COR-L47 (cell line): Measurements from ENCODE around the gene L1TD1.
A peak's percentile ranks its signal among the peaks of the same experiment; 100 is the strongest.
"Not testable (repeated sequence)": the region's sequence is repeated elsewhere in the genome, so short reads cannot be mapped to it uniquely, and the experiment has no call there.

ENCODE experiments used
- DNase-seq: peaks from one replicate; lab custom pipeline; 2025; lab: John Stamatoyannopoulos, UW

Gene L1TD1, protein sequence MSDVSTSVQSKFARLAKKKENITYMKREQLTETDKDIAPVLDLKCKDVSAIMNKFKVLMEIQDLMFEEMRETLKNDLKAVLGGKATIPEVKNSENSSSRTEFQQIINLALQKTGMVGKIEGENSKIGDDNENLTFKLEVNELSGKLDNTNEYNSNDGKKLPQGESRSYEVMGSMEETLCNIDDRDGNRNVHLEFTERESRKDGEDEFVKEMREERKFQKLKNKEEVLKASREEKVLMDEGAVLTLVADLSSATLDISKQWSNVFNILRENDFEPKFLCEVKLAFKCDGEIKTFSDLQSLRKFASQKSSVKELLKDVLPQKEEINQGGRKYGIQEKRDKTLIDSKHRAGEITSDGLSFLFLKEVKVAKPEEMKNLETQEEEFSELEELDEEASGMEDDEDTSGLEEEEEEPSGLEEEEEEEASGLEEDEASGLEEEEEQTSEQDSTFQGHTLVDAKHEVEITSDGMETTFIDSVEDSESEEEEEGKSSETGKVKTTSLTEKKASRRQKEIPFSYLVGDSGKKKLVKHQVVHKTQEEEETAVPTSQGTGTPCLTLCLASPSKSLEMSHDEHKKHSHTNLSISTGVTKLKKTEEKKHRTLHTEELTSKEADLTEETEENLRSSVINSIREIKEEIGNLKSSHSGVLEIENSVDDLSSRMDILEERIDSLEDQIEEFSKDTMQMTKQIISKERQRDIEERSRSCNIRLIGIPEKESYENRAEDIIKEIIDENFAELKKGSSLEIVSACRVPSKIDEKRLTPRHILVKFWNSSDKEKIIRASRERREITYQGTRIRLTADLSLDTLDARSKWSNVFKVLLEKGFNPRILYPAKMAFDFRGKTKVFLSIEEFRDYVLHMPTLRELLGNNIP

DNA sequence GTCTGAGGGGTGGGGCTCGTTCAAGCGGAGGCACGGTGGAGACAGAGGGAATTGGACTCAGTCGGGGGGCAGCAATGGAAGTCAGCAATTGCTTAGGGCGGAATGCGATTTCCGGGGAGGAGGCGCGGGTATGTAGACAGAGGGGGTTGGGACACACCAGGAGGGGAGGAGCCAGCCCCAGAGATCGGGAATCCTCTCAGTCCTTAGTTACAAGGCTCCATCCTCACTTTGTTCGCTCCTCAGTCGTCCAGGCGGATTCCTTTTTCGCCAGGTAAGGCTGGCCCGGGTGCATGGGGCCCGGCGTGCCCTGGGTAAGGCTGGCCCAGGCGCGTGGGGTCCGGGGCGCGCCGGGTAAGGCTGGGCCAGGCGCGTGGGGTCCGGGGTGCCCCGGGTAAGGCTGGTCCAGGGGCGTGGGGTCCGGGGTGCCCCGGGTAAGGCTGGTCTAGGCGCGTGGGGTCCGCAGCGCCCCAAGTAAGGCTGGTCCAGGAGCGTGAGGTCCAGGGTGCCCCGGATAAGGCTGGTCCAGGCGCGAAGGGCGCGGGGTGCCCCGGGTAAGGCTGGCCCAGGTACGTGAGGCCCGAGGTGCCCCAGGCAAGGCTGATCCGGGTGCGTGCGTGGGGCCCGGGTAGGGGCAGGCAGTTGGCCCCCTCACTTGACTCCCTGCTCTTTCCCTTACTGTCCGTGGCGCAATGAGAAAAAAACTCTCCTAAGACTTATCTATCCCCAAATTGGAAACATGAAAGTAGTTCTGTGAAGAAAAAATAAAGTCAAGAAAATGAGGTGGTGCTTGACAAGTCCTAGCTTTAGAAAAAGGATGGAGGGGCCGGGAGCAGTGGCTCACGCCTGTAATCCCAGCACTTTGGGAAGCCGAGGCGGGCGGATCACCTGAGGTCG lies at the start of gene L1TD1:
Gene L1TD1, plus strand, starts transcription at position 199 of the 894 bp plus-strand sequence. CDS start 11,780 bp downstream, outside the sequence.
- no peak for DNase-seq

DNA sequence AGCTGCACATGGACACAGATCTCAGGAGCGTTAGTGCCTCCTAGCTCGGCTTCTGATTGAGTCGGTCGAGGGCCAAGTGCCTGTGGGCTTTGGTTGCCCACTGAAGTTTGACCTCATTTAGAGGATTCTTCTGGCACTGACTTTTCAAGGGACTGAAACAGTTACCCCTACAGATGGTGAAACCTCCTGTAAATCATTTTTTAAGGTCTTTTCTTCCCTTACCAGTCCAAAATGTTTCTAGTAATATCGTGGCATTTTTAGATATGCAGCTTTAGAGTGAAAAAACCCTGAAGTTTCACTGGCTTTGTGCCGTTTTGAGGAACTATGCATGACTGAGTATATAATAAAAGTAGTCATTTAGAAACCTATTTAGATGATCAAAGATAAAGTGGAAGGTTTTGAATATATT lies 34.7 kb upstream of the L1TD1 start:
- DNase-seq = no peak

DNA sequence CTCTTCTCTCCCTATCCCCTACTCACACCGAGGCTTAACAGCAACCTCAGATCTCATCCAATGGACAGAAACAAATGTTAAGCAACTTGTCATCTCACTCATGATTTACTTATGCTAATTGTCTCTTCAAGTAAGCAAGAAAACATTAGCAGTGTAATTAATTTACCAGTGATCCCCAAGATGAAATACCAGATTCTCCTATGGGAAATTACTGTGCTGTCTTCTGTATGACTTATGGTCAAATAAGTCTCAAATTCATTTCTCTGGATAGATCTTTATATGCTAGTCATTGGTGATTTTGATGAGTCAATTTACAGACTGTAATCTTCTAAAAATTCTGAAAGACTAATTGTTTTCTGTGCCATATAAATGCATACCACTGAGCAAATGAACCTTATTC lies 32.9 kb upstream of the L1TD1 start:
- no peak for DNase-seq

- not testable (repeated sequence) for DNase-seq
These were observed 24.3 kb upstream of the L1TD1 start for GRCh38 chr1:62170380-62170779.

DNA sequence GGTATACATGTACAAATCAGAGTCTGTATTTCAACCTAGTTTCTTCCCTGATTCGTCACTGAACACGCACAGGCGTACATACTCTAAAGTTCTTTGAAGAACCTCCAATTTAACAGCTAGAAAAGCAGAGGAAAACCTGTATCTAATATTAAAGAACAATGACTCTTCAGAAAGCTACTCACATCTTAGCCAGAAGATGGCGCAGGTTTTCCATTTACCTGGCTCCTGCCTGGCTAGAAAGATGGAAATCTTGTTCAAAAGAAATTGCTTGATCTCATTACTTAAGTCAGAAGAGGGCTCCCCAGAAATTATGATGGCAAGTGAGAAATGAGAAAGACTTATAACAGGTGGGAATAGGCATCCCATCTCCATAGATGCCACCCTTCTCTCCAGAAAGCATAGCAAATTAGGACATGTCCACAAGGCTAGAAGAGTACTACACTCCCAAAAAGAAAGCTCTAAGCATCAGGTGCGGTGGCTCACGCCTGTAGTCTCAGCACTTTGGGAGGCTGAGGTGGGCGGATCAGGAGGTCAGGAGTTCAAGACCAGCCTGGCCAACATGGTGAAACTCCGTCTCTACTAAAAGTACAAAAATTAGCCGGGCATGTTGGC lies 19.0 kb upstream of the L1TD1 start:
- DNase-seq = peak; percentile 43

GRCh38 chr1:62176597-62177312 lies 17.9 kb upstream of the L1TD1 start:
- DNase-seq = no peak

- DNase-seq = no peak
These were observed 17.0 kb upstream of the L1TD1 start for GRCh38 chr1:62177621-62178020.

GRCh38 chr1:62178372-62178771 lies 16.3 kb upstream of the L1TD1 start:
- DNase-seq = no peak

DNA sequence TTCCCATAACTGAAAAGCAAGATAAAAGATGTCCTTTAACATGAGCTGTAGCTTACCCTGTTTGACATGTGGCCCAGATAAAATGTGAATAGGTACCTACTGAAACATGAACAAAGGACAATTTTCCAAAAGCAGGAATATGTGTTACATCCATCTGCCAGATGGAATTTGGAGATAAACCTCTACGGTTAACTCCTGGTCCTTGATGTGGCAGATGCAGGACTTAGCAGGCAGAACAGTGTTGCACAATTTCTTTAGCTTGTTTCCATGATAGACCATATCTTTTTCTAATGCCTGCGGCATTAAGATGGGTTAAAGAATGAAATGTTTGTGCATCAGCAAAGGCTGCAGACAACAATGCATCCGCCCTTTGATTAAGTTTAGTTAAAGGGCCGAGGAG lies 14.6 kb upstream of the L1TD1 start:
- DNase-seq = not testable (repeated sequence)

DNA sequence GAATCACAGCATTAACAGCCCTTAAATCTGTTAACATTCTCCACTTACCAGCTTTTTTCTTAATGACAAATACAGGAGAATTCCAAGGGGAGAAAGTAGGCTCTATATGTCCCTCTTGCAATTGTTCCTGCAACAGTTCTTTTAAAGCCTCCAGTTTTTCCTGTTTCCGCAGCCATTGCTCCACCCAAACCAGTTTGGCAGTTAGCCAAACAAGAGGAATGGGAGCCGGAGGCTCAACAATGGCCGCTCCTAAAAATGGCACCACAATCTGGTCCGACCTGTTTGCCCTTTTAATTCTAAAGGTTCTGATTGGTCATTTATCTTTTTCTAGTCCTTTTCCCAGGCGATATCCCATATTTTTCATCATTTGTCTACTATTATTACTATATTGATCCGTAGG lies 14.0 kb upstream of the L1TD1 start:
- DNase-seq = no peak

DNA sequence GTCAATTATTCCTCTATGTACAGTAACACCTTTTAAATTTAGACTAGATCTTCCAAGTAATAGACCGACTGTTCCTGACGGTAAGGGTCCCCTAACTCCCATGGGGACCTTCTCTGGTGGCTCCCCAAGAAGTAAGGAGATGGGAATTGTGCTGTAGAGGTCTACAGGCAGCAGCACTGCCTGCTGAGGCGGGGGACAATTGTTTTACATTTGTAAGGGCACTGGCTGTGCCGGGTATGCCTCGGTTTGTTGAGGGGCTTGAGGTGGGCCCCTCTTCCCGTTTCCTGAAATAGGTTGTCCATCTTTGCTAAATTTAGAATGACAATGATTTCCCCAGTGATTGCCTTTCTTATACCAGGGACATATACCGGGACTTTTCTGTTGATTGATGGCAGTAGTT lies 13.1 kb upstream of the L1TD1 start:
- DNase-seq = no peak

- not testable (repeated sequence) for DNase-seq
These were observed 12.5 kb upstream of the L1TD1 start for GRCh38 chr1:62182157-62182556.

GRCh38 chr1:62183164-62184020 lies 11.3 kb upstream of the L1TD1 start:
- DNase-seq = not testable (repeated sequence)

DNA sequence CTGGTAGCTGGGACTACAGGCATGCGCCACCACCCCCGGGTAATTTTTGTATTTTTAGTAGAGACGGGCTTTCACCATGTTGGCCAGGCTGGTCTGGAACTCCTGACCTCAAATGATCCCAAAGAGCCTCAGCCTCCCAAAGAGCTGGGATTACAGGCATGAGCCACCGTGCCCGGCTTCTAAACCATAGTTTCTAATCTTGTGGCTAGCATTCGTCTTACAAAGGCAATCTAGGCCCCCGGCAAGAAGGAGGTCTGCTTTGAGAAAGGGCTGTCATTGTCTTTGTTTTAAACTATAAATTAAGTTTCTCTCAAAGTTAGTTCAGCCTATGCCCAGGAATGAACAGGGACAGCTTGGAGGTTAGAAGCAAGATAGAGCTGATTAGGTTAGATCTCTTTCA lies 10.3 kb upstream of the L1TD1 start:
- no peak for DNase-seq

DNA sequence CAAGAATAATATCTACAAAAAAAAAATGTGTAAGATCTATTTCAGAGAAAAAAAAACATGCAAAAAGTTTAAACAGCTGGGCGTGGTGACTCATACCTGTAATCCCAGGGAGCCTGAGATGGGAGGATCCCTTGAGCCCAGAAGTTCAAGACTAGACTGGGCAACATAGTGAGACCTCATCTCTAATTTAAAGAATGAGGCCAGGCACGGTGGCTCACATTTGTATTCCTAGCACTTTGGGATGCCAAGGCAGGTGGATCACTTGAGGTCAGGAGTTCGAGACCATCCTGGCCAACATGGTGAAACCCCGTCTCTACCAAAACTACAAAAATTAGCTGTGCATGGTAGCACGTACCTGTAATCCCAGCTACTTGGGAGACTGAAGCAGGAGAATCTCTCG lies 9.4 kb upstream of the L1TD1 start:
- DNase-seq = not testable (repeated sequence)

DNA sequence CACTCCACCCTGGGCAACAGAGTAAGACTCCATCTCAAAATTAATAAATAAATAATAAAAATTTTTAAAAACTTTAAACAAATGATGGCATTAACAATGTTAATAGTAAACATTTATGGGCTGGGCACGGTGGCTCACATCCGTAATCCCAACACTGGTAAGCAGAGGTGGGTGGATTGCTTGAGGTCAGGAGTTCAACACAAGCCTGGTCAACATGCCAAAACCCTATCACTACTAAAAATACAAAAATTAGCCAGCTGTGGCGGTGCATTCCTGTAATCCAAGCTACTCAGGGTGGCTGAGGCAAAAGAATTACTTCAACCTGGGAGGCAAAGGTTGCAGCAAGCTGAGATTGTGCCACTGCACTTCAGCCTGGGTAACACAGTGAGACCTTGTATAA lies 9.0 kb upstream of the L1TD1 start:
- DNase-seq = no peak

- DNase-seq = no peak
These were observed 7.1 kb upstream of the L1TD1 start for GRCh38 chr1:62187548-62187947.

DNA sequence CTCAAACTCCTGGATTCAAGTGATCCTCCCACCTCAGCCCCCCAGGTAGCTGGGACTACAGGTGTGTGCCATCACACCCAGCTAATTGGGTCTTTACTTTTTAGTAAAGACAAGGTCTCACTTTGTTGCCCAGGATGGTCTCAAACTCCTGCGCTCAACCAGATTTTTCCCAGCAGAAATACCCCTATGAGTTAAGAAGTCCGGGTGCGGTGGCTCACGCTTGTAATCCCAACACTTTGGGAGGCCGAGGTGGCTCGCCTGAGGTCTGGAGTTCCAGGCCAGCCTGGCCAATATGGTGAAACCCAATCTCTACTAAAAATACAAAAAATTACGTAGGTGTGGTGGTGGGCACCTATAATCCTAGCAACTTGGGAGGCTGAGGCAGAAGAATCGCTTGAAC lies 6.5 kb upstream of the L1TD1 start:
- DNase-seq = no peak

- DNase-seq = no peak
These were observed 1.5 kb downstream of the L1TD1 start for GRCh38 chr1:62196086-62196690.
